Stimulated activated CD4-positive, alpha-beta T cell treated with anti-CD3 and anti-CD28 coated beads, Interleukin-2, amount 100 ng/mL, for 24 hours (primary cell): ENCODE data around the gene VANGL1.
A peak's percentile ranks its signal among the peaks of the same experiment; 100 is the strongest.

Source experiments
- DNase-seq, 2 donors: peaks; one replicate each; pipeline ENCODE4 v3.0.0-alpha.2; 2020

VANGL1 gene

DNA sequence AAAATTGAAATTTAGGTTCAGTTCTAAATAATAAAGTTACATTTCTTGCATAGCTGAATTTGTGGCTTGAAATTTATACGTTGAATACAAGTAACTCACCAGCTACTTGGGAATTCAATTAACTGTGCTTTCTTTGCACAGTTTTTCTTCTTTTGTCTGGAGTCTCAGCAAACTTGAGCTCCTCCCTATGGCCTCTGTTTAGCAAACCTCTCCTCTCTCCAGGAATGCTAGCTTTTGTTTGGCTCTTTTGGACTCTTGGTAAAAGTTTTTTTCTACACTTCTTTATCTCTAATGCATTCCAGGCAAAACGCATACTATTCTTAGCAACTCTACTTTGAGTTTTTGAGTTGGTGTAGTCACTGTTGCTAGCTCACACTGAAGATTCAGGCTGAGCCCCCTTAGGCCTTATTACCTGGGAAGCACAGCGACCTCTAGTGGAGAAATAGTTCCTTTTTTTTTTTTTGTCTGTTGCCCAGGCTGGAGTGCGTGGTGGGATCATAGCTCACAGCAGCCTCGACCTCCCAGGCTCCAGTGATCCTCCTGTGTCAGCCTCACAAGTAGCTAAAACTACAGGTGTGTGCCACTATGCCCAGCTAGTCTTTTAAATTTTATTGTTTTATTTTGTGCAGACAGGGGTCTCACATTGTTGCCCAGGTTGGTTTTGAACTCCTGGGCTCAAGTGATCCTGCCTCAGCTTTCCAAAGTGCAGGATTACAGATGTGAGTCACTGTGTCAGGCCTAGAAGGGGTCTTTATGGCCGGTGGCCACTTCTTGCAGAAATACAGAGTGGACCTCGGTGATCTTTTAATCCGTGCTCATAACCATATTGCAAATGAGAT is 65.0 kb downstream of the VANGL1 start:
- DNase-seq = no peak

DNA sequence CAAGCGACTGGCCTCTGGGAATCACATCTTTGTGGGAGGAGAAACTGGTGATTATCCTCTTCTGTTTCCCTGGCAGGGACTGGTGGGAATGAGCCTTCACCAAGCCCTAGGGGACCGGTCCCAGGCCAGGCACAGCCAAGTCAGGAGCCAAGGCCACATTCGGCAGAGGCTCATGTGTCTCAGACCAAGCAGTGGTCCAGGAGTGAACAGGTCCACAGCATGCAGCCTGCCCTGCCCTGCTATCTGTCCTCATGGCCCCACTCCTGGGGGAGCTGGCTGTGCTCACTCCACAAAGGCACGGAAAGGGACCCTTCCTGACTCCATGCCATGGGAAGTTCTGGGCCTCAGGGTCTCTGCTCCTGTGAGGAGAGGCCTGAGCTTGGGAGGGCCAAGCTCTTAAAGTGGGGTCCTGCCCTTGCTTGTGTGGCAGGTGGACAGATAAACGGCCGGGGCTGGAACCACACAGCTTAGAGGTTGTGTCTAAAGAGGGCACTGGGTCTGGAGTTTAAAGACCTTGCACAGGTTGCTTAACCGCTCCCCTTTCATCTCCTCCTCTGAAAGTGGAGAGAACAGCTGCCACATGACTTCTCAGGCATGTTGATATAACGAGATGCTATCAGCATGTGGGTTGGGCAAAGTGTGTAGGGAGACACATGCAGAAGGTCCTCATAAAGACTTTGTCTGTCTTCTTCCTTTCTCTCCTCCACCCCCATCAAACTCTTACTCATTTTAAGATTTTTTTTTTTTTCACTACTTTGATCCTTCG is 69.3 kb downstream of the VANGL1 start:
- DNase-seq = no peak

DNA sequence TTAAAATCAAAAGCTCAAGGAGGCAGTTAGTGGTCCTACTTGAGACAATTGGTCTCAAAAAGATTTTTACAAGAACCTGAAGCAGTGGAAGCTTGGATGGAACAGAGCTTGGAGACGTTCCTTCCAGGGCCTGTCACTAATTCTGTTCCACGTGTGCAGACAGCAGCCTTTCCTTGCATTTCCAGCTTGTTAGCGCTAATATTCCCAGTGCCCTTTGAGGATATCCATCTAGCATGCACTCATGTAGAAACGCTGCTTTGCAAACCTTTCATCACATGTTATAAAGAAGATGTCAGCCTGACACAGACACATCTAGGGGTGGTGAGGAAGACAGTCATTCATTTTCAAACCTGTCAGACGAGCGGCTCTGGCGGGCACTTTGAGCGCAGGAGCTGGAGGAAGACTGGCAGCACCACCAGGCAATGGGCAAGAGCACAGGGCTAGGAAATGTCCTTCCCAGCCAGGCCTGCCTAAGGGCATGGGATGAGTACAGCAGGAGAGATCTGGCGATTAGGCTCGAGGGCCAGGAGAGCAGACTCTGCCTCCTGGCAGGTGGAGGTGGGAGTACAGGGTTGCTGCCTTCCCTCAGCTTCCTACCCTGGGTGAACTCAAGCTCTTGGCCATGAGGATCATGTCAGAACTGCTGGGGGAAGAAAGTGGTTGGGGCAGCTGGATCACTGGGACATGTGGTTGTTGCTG is 71.3 kb downstream of the VANGL1 start:
- no peak for DNase-seq

DNA sequence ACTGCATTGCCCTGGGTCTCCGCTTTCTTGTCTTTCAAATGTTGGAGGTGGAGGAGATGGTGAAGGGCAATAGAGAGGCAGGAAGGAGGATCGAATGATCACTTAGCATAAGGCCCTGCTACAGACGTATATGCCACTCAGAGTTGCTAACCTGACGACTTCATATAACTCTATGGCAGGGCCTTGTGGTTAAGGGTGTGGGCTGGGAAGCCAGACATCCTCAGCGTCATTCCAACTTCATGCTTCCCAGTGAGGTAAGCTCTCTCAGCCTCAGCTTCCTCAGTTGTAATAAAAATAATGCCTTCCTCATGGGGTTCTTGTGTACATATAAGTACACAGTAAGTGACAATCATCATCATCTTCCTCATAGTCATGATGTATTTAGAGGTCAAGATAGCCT is 72.1 kb downstream of the VANGL1 start:
- no peak for DNase-seq

DNA sequence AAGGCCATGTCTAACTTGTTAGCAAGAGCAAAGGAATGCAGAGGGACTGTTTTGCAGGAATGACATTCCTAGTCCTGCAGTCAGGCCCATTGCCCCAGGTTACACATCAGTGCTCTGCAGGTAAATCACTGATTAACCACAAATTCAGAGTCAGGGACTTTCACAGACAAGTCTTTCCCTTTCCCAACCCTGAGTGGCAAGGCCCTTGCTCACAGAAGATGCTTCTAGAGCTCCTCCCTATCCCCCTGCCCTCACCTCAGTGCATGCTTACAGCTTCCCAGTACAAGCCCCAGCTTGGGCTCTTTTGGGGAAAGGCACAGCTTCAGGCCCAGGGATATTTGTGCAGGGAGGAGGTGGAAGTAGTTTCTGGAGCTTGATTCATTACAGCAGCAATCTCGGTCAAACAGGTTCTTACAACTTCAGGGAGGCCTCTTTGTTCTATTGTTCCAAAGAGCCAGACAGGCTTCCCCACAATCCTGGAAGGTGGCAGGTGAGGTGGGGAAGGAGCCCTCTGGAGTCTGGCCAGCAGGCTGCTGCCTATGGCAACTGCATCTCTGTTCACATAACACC is 72.9 kb downstream of the VANGL1 start:
- no peak for DNase-seq

DNA sequence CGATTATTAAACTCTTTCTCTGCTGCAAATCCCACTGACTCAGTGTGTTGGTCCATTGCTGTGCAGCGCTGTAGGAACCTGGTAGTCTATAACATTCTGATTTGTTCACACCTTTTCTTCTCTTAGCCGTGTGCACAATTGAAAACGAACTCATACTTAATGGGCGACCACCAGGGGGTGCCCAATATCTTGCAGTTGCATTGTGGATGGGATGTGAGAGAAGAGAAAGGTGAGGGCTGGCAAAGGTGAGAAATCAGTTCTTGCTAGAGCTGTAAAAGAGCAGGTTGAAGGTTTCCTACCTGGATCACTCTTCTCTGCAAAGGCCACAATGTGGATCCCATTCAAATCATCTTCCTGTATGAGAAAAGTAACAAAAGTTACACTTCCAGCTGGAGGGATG is 75.8 kb downstream of the VANGL1 start:
- DNase-seq = peak in 1 of 2 donors; percentile 45

DNA sequence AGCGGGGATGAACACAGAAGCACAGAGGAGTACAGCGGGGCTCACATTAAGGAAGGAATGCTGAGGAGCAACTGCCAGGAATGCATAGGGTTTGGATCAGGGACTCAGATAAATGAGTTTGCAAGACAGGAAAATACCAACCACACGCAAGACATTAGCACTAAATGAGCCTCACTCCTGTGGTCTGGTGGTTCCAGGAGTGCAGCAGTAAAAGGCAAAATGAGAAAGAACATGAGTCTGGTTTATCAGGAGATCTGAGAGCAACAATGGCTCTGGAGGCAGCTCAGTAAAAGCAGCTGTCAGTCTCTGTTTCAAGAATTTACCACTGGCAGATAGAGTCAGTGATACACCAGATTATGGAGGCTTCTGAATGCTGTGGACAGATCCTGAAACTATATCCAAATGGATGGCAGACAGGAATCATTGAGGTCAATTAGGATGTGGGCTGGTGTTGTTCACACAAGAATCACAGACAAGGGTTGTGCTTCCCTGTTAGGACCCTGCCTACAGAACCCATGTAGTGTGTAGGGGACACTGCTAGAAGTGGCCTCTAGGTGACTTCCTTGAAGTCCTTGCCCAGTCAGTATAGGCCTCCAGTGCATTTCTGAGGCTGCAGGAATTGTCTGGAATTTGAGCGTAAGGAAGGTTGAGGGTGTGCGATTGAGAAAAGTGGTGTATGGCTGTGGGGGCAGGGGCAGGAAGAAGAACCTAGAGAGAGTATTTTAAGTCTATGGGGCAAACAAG is 76.4 kb downstream of the VANGL1 start:
- DNase-seq = no peak

DNA sequence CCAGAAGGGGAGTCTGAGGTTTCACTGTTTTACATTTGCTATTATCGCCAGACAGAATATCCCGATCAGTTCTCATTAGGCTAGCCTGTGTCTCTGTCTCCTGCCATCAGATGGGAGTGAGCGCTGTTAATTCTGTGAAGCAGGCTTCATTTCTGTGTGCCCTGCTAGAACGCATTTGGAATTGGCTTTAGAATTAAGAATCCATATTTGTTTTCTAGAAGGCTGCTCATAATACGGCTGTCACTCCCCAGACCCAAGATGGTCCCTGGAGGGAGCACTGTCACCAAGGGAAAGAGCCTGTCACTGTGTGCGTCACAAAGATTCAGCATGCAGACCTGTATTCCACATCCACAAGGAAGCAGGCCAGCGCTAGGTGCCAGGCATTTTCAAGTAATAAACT is 77.5 kb downstream of the VANGL1 start:
- no peak for DNase-seq

DNA sequence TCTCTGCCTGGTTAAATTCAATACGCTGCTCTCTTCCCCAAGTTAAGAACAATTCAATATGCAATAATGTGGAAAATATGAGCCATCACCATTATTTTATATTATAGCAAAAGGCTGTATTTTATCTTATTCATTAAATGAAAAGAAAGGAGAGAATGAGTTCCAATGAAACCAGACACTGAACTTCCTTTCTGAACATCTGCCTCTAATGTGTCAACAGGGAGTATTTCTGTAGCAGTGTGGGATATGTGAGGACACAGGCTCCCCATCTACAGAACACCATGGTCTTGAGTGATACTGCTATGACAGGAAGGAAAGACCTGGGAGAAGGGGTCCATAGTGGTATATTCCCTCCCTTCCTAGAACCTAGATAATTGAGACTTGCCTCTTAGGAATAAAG is 80.5 kb downstream of the VANGL1 start:
- DNase-seq = no peak

DNA sequence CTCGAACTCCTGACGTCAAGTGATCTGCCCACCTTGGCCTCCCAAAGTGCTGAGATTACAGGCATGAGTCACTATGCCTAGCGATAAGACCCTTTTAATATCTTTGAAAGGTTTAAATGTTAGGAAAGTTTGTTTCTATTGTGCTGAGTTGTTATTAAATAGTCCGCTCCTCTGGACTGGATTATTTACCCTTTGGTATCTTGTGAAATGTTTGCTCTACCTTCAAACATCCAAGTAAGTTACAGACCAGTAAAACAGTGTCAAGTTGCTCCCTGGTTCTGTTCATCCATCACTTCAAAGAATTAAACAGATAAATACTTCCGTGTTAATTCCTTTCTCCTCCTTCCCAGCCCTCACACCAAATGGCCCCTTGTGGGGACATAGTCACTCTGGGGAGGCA is 82.0 kb downstream of the VANGL1 start:
- no peak for DNase-seq

DNA sequence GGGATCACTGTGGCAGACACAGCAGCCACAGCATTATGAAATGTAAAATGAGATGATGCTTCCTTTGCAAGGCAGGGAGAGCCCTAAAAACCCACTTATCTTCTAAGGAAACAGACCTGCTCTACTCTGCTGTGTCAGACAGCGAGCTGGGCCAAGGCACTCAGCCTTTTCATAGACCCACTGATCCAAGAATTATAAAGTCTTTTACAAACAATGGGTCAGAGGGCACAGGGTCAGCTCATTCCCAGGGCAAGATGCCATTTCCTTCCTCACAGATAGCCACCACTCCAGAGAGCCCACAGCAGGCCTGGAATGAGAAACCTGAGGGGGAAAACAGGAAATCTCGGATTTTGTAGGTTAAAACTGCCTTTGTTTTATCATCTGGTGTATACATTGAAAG is 83.8 kb downstream of the VANGL1 start:
- DNase-seq = no peak

DNA sequence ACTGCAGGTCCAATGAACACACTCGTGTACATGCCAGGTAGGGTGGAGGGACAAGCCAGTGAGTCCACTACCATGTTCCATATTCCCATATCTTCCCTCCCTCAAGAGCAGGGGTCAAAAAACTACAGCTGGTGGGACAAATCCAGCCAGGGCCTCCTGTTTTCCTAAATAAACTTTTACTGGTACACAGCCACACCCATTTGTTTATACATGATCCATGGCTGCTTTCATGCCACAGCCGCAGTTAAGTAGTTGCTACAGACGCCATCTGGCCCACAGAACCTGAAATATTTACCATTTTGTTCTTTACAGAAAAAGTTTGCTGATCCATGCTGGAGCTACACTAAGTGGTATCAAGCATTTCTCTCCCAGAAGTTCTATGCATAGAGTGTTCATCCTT is 84.4 kb downstream of the VANGL1 start:
- DNase-seq = no peak

DNA sequence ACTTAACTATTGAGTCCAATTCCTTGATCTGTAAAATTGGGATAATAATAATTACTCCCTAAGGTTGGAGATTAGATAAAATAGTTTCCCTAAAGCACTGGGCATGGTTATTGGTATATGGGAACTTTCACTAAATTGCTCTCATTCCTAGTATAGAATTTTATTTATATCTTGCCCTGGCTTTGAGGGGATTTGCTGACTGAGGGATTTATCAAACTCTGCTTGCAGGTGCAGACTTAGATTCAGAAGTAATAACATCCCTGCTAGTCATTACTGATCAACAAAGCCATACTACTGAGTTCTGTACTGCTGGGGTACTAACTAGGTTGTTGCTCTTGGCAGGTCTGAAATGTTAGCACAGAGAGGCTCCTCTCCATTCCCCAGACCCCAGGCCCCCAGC is 84.8 kb downstream of the VANGL1 start:
- DNase-seq = no peak

DNA sequence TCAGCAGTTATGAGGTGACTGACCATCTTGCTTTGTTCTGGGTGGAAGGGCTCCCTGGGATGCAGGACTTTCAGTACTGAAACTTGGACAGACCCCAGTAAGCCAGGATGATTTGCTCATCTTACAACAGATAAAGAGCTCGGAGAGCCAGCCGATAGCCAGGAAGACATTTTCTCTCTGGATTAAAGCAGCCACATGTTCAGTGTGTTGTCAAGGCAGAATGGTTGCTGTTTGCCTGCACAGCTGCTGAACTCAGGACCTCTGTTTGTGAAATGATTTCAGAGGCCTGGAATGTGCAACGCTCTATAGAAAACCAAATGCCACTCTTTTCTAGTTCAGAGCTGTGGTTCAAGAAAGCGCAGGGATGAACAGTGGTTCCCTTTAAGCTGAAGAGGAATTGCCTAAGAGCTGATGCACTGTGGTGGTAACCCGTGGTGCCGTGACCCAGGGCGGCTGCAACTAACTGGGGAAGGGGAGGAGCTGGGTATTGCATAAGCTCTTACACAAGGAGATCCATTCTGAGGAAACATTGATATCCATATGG is 86.0 kb downstream of the VANGL1 start:
- no peak for DNase-seq

DNA sequence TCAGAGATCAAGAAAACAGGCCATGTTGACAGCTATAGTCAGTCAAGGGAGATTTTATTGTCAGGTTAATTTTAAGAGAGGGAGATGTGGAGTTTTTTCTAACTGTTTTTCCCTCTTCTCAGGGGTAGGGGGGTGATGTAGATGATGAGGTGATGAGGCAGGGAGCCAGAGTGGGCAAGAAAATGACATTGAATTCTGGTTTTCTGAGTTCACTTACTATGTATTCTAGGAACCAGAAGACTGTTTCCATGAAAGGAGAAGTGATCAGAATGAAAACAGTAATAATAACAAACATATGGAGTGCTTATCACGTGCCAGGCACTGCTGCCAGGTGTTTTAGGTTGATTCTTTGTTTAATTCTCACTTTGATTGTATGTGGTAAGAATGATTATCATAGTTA is 86.6 kb downstream of the VANGL1 start:
- DNase-seq = no peak

DNA sequence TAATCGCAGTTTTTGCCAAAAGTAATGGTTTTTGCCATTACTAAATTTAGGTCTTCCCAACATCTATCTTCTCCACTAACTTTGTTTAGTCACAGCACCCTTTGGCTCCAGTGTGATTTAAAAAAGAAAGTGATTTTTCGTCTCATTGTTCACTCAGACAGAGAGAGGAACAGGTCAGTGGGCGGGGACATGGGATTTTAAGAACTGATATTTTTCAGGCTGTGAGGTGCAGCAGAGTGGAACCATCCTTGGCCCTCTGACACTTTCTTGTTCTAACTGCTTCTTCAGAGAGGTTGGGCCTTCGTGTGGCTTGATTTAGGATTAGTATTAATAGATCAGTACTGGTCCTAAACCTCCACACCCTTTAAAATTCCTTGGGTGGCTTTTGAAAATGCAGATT is 88.0 kb downstream of the VANGL1 start:
- DNase-seq = no peak

DNA sequence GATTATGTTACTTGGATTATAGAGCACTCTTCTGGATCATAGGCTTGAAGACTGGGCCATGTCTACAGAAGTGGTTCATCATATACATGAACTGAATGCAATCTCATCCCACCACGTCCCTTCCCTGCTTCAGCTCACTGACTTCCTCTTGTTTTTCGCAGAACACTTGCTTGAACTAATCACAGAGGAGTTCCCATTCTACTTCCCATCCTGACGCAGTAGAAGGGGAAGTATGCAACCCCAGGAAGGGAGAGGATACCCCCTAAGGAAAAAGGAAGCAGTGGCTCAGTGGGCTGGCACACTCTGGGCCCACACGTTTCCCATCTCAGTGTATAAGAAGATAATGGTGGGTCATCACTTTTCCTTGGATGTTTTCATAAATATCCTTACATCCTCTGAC is 90.5 kb downstream of the VANGL1 start:
- no peak for DNase-seq

DNA sequence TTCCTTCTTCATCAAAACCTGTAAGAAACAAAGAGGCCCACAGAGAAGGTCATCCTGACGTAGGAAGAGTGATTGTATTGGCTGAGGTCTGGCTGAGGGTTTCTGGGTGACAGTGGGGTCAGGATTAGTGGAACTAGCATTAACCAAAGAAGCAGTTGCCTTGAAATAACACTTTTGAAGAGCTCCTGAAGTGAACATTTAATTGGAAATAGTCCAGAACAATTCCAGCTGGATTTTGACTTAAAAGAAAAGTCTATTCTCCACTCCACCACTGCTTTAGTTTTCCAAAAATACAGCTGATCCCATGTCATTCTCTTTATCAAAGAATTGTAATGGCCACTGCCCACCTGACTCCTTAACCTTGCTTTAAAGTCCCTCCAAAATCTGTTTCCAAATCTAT is 99.0 kb downstream of the VANGL1 start:
- DNase-seq = no peak

DNA sequence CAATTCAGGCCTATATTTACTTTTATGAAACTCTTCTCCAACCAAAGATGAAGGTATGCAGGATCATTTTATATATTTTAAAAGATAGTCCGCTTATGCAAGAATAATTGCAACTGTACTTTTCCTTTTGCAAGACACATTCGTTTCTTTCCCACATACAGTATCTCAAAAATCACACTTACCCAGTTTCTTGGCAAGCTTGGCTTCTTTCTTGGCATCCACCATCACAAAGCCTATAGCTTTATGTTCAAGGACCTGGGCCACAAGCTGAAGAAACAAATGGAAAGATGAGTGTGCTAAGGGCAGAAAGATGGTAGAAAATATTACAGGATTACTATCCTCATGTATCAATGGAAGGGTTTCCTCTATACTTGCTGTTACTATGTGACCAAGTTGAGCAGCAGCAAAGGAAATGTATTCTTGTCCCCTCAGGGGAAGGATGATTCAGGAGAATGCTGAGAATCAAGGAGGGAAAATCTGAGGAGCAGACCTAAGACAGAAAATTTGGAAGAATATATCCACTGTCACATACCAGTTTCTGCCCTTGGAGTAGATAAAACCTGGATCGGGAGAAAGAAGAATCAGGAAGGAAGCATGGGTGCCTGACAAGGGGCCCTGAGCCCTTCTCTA is 103.0 kb downstream of the VANGL1 start:
- no peak for DNase-seq

DNA sequence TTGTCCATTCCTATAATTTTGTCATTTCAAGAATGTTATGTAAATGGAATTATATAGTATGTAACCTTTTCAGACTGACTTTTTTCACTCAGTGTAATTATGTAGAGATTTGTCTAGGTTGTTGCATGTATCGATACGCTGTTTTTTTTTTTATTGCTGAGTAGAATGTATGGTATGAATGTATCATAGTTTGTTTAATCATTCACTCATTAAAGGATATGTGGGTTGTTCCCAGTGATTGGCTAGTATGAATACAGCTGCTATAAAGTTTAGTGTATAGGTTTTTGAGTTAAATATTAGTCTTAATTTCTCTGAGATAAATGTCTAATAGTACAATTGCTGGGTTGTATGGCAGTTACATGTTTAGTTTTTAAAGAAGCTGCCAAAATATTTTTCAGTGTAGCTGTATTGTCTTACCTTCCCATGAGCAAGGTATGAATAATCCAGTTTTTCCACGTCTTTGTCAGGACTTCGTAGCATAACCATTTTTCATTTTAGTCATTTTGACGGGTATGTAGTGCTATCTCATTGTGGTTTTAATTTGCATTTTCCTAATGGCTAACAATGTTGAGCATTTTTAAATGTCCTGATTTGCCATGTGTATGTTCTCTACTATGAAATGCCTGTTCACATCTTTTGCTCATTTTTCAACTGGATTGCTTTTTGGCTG is 104.4 kb downstream of the VANGL1 start:
- DNase-seq = no peak
